ENCODE data around the gene TCF20.

The TCF20 gene

DNA sequence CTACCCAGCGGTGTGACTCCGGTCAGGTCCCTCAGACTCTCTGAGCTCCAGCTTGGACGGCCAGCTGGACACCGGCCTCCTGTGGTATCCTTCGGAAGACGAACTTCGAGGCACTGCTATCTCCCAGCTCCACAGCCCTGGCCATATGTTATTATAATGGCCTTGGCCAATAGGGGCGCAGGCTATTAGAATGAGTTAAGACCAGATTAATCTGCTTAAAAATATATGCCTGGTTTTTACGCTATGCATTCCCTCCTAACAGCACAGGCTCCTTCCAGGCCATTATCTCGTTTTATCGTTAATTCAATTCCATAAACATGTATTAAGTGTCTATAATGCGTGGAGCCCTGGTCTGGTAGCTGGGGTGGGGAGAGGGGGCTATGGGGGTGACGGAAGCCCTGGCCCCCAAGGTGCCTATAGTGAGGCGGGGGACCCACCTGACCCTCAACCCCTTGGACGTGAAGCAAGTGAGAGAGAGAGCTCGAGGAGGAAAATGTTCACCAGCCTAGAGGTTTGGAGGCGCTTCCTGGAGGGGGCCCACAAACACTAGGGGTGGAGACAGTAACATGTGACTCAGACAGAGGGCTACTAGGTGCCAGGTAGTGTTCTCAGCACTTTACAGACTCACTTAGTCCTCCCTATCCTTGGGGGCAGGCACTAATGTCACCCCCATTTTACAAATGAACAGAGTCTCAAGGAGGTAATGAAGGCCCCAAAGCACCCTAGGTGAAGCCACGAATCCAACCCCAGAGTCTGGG is 37.5 kb upstream of the TCF20 start:
- POLR2A ChIA-PET (ENCODE audit: low non-redundant PET), result no interaction called here
- no peak for DNase-seq (ENCODE audit: low spot score)
- CTCF ChIA-PET, result no interaction called here
- TF ChIP-seq, protein P1, sequence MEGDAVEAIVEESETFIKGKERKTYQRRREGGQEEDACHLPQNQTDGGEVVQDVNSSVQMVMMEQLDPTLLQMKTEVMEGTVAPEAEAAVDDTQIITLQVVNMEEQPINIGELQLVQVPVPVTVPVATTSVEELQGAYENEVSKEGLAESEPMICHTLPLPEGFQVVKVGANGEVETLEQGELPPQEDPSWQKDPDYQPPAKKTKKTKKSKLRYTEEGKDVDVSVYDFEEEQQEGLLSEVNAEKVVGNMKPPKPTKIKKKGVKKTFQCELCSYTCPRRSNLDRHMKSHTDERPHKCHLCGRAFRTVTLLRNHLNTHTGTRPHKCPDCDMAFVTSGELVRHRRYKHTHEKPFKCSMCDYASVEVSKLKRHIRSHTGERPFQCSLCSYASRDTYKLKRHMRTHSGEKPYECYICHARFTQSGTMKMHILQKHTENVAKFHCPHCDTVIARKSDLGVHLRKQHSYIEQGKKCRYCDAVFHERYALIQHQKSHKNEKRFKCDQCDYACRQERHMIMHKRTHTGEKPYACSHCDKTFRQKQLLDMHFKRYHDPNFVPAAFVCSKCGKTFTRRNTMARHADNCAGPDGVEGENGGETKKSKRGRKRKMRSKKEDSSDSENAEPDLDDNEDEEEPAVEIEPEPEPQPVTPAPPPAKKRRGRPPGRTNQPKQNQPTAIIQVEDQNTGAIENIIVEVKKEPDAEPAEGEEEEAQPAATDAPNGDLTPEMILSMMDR (conservative IDR thresholded peaks at IDR 0.05; ENCODE audit: low read depth), result no peak
- H3K27ac ChIP-seq, result no peak overlapping the region

DNA sequence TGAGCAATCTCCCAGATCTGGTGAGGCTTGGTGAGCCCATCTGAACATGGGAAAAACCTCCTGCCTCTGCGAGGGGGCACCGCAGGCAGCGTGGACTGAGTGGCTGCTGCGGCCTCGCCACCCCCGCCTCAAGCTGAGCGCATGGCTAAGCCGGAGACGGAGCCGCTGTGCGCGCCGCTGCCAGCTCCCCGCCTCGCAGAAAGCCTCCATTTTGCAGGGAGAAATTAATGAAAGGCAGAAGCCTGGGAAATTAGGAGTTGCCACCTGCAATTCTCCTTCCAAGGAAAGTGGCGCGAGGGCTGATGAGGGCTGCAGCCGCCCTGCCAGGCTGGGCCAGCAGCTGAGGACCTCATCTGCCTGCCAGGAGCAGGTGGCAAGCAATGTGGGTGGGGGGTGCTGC is 35.6 kb upstream of the TCF20 start:
- ChIA-PET CTCF (interaction anchor here (0.7 kb wide), 1 partner anchor 136 kb away, joined by 3 read pairs; no protein-coding TSS in a partner anchor), POLR2A (ENCODE audit: low non-redundant PET) (no interaction called here)
- no peak for DNase-seq (ENCODE audit: low spot score)
- H3K27ac ChIP-seq, result no peak overlapping the region
- TF ChIP-seq, protein P1 (conservative IDR thresholded peaks at IDR 0.05; ENCODE audit: low read depth), result no peak

DNA sequence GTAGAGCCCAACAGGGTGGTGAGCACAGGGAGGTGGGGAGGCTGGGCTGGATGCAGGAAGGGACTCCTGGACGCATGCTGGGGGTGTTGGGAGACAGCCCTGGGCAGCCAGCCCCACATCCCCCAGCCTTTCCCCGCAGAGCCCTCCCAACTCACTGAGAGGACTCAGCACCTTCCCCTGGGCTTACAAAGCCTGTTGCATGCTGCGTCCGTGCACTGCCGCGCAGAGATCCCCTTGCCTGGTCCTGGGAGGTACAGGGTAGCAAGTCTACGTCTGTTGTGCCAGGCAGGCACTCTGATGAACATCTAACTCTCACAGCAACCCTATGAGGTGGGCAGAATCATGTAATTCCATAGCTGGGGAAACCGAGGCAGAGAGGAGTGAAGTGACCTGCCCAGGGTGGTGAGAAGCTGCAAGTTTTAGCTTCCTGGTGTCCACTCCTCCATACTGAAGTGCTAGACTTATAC is 33.9 kb upstream of the TCF20 start:
- no peak for DNase-seq (ENCODE audit: low spot score)
- ChIA-PET CTCF (no interaction called here), POLR2A (ENCODE audit: low non-redundant PET) (no interaction called here)
- TF ChIP-seq, protein P1 (conservative IDR thresholded peaks at IDR 0.05; ENCODE audit: low read depth), result no peak
- H3K27ac ChIP-seq, result no peak overlapping the region

DNA sequence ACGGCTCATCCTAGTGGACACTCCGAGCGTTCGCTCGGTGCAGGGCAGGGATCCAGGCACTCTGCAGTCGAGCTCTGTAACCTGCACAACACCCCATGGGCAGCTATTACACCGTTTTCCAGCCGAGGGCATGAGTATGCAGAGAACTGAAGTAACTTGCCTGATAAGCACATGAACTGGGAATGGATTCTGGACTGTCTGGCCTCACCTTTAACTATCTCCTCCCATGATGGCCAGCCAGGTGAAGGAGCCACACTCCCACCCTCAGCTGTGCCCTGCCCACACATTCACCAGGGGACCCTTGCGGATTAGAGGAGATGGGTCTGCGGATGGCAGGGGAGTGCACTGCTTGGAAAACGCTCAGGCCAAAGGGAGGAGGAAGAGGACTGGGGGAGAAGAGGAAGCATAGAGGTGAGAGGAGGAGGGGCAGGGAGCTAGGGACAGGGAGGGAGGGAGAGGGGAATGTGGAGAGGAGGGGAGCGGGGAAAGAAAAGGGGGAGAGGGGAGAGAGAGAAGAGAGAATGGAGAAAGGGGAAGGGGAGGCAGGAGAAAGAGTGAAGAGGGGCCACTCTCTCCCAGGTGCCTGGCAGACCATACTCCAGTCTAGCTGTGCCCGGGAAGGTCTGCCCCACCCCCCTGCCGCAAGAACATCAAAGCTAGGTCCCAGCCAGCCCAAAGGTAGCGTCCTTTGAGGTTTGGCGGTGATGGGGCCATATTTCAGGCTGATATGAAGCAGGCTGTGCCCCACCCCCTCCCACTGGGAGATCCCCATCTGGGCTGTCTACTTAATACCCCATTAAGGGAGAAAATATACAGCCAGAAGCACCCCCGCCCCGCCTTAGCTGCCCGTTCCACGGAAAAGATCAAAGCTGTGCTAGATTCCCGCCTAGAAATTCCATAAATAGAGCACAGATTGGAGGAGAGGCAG is 33.2 kb upstream of the TCF20 start:
- POLR2A ChIA-PET (ENCODE audit: low non-redundant PET), result no interaction called here
- CTCF ChIA-PET, result no interaction called here
- TF ChIP-seq, protein P1 (conservative IDR thresholded peaks at IDR 0.05; ENCODE audit: low read depth), result no peak
- no peak overlapping the region for H3K27ac ChIP-seq
- DNase-seq (ENCODE audit: low spot score), result no peak

DNA sequence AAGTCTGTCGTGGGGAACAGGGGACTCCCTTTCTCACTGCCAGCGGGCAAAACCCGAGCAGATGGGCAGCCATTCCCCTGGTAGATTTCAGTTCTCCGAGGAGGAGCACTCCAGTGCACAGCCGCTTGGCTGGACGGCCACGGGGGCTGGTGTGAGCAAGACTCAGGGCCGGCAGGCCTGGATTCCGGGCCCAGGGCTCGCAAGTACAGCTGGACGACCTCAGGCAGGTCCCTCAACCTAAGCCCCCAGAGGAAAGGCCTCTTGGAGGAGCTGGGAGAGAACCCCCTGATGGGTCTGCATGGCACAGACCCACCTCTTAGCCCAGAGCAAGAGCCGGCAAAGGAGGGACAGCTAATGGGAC is 31.3 kb upstream of the TCF20 start:
- DNase-seq (ENCODE audit: low spot score), result no peak
- ChIA-PET CTCF (no interaction called here), POLR2A (ENCODE audit: low non-redundant PET) (no interaction called here)
- TF ChIP-seq, protein P1 (conservative IDR thresholded peaks at IDR 0.05; ENCODE audit: low read depth), result no peak
- peak overlapping the region; percentile 55 for H3K27ac ChIP-seq

DNA sequence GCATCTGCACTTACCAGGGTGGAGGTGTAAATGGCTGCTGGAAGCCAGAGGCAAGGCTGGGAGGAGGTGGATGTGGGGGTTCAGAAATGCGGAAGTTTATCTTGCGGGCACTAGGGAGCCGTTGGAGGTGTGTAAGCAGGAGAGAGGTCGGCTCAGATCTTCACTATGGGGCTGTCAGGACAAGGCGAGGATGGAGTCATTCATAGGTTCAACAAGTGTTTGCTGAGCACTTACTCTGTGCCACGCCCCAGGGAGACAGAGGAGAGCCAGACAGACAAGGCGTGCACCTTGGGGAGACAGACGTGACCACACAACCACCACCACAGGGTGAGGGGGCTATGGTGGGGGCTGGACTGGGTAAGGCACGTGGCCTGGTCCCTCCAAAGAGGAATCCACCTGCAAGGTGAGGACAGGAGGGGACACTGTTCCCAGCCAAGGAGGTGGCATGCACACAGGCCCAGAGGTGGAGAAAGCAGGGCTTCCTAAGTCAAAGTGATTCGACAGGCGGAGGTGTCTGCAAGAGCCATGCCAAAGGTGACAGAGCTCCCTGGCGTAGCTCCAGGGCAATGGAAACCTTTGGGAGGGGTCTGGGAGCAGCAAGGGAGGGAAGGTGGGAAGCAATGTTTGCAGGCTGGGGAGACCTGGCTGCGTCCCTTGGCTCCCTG is 30.8 kb upstream of the TCF20 start:
- H3K27ac ChIP-seq, result peak overlapping the region; percentile 55
- POLR2A ChIA-PET (ENCODE audit: low non-redundant PET), result no interaction called here
- CTCF ChIA-PET, result interaction anchor here (0.6 kb wide), 1 partner anchor 99 kb away, joined by 3 read pairs; no protein-coding TSS in a partner anchor
- TF ChIP-seq, protein P1 (conservative IDR thresholded peaks at IDR 0.05; ENCODE audit: low read depth), result no peak
- no peak for DNase-seq (ENCODE audit: low spot score)

Measured in RWPE1 (cell line).